ENCODE data around the gene IFITM1.
A peak's percentile ranks its signal among the peaks of the same experiment; 100 is the strongest.

IFITM1 gene

GRCh38 chr11:281486-282161 is 32.2 kb upstream of the IFITM1 start:
- TF ChIP-seq CTCF (IDR thresholded peaks at IDR 0.05) = no peak
- peaks cover 0 to 85% of the 10 kb centered on the region in 2 donors for H3K27me3 ChIP-seq

GRCh38 chr11:282171-282570 is 31.7 kb upstream of the IFITM1 start:
- no peak for TF ChIP-seq CTCF (IDR thresholded peaks at IDR 0.05)
- H3K9me3 ChIP-seq = no peaks in the 10 kb centered on the region
- no peak overlapping the region for H3K4me3 ChIP-seq
- peak in 1 of 2 donors; percentile 55 for DNase-seq
- H3K27ac ChIP-seq = no peak overlapping the region
- peaks cover 0 to 88% of the 10 kb centered on the region in 2 donors for H3K27me3 ChIP-seq
- intact Hi-C loops (cut with DNase I; ENCODE audit: low total_unique reads) = no loop called here
- peaks cover 0 to 30% (median 16%) of the 10 kb centered on the region in 4 donors for H3K4me1 ChIP-seq
- H3K36me3 ChIP-seq = no peaks in the 10 kb centered on the region

More at GRCh38 chr11:281486-282161, 32.2 kb upstream of the IFITM1 start:
- peaks cover 0 to 30% (median 16%) of the 10 kb centered on the region in 4 donors for H3K4me1 ChIP-seq
- peak in 1 of 2 donors; percentile 52 for DNase-seq
- H3K36me3 ChIP-seq = no peaks in the 10 kb centered on the region
- H3K4me3 ChIP-seq = no peak overlapping the region
- intact Hi-C loops (cut with DNase I; ENCODE audit: low total_unique reads) = no loop called here
- no peak overlapping the region for H3K27ac ChIP-seq
- H3K9me3 ChIP-seq = no peaks in the 10 kb centered on the region

DNA sequence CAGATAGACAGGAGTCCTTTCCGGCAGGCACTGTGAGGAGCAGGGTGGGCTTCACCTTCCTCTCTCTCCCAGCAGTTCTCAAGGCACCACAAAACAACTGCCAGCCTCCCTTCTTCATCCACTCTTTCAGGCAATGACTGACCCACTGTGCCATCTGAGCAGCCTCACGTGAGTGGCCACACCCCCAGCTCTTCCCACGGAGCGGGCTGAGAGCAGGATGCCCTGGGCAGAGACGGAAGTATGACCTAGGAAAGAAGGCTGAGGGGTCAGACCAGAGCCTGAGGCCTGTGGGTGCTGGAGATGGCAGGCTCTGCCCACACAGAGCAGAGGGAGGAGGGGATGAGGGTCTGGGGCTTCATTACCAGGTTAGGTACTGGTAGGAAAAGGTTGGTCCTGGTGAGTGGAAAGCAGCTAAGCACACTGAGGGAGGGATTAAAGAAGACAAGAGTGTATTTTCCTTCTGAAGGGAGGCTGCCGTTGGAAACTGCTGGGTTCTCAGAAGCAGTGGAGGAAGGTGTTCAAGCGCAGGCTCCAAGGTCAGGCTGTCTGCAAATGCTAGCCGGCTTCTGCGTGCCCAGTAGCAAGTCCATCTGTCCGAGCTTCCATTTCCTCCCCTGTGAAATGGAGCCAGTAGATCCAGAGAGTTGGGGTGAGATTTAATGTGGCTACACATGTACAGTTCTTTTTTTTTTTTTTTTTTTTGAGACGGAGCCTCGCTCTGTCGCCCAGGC is 31.0 kb upstream of the IFITM1 start:
- Histone ChIP-seq H3K27me3 (peaks cover 0 to 85% of the 10 kb centered on the region in 2 donors), H3K36me3 (no peaks in the 10 kb centered on the region), H3K27ac (no peak overlapping the region), H3K9me3 (no peaks in the 10 kb centered on the region), H3K4me3 (no peak overlapping the region), H3K4me1 (peaks cover 0 to 30% (median 17%) of the 10 kb centered on the region in 4 donors)
- TF ChIP-seq CTCF (IDR thresholded peaks at IDR 0.05) = no peak
- peak in 1 of 2 donors; percentile 39 for DNase-seq
- intact Hi-C loops (cut with DNase I; ENCODE audit: low total_unique reads) = no loop called here

GRCh38 chr11:283405-284104 is 30.3 kb upstream of the IFITM1 start:
- no peaks in the 10 kb centered on the region for H3K9me3 ChIP-seq
- no peaks in the 10 kb centered on the region for H3K36me3 ChIP-seq
- H3K4me3 ChIP-seq = no peak overlapping the region
- H3K27me3 ChIP-seq = peaks cover 0 to 77% of the 10 kb centered on the region in 2 donors
- intact Hi-C loops (cut with DNase I; ENCODE audit: low total_unique reads) = no loop called here
- peaks cover 0 to 36% (median 24%) of the 10 kb centered on the region in 4 donors for H3K4me1 ChIP-seq
- no peak for TF ChIP-seq CTCF (IDR thresholded peaks at IDR 0.05)
- H3K27ac ChIP-seq = no peak overlapping the region
- DNase-seq = peak in 1 of 2 donors; percentile 34

DNA sequence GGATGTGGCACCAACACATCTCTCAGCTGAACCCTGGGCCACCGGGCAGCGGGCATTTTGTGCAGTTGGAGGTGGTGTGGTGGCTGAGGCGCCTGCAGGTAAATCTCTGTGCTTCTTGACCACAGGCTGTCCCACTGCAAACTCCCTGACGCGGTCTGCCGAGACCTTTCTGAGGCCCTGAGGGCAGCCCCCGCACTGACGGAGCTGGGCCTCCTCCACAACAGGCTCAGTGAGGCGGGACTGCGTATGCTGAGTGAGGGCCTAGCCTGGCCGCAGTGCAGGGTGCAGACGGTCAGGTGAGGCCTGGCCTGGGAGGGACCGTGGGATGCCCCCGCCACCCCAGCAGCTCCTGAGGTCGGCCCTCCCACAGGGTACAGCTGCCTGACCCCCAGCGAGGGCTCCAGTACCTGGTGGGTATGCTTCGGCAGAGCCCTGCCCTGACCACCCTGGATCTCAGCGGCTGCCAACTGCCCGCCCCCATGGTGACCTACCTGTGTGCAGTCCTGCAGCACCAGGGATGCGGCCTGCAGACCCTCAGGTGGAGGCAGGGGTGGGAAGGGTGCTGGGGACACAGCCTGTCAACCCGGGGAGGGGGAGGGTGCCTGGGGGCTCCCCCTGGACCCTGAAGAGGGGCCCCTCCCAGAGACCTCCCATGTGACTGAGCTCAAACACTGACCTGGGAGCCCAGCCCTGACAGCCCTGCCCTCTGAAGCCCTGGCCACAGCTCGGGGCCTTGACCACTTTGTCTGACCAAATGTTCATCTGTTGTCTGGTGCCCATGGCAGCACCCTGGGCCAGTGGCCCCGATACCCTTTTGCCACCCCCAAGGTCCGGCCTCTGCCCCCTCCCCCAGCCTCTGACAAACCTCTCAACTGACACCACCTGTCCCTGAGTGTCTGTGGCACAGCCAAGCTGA is 29.5 kb upstream of the IFITM1 start:
- TF ChIP-seq CTCF (IDR thresholded peaks at IDR 0.05) = no peak

More for the DNA sequence above, 29.5 kb upstream of the IFITM1 start:
- Histone ChIP-seq H3K9me3 (no peaks in the 10 kb centered on the region), H3K4me3 (no peak overlapping the region), H3K36me3 (no peaks in the 10 kb centered on the region), H3K27me3 (peaks cover 0 to 69% of the 10 kb centered on the region in 2 donors), H3K4me1 (peaks cover 0 to 35% (median 24%) of the 10 kb centered on the region in 4 donors), H3K27ac (no peak overlapping the region)
- DNase-seq = peak in 1 of 2 donors; percentile 60
- intact Hi-C loops (cut with DNase I; ENCODE audit: low total_unique reads) = no loop called here
